Spinal cord (tissue), 10 donors: ENCODE results near the gene SLC6A1. TPM values are rescaled to one million over a fixed set of nuclear protein-coding genes. Genes with fewer than 3 reads are reported as not detected.

Experiments
- DNase-seq, 6 donors: peaks; one replicate each; pipeline versions ENCODE4 v3.0.0 to v3.0.0-alpha.2; 2013 to 2015; ENCODE audit warnings: low spot score in 6 of 6, low read depth in 4 of 6
- H3K27ac ChIP-seq: one replicate; pipeline ENCODE4 v1.5.1; 2013; ENCODE audit warnings: low read depth, low read length, control low read depth
- H3K27me3 ChIP-seq: one replicate; pipeline ENCODE4 v1.6.1; 2013; ENCODE audit warnings: low read length; ENCODE audit not compliant: control insufficient read depth, insufficient read depth
- H3K36me3 ChIP-seq: one replicate; pipeline ENCODE4 v1.6.1; 2013; ENCODE audit warnings: low read length; ENCODE audit not compliant: control insufficient read depth, insufficient read depth
- H3K4me1 ChIP-seq: one replicate; pipeline ENCODE4 v1.6.1; 2013; ENCODE audit warnings: low read length; ENCODE audit not compliant: control insufficient read depth, insufficient read depth
- H3K4me3 ChIP-seq: one replicate; pipeline ENCODE4 v1.5.1; 2013; ENCODE audit warnings: low read depth, low read length, control low read depth
- H3K9me3 ChIP-seq: one replicate; pipeline ENCODE4 v1.6.1; 2013; ENCODE audit warnings: low read length; ENCODE audit not compliant: control insufficient read depth, insufficient read depth
- WGBS: methylation state at CpG from one replicate; pipeline ENCODE4 v1.1.5; 2013; ENCODE audit warnings: missing lambda C conversion rate; ENCODE audit not compliant: insufficient coverage; 5-methylcytosine and 5-hydroxymethylcytosine counted together
- polyA plus RNA-seq, 2 donors: library from polyadenylated mRNA; unstranded; fragments of 120-200 nt; gene quantifications; one replicate each; pipeline ENCODE4 v1.2.1, GENCODE V29; 2013; ENCODE audit not compliant: insufficient read length in 2 of 2
- total RNA-seq, 2 donors: library from RNA; depleted of rRNA in 1 of 2; stranded (reverse); fragments of 120-200 nt in 1 of 2; fragments of >200 nt in 1 of 2; gene quantifications; one replicate each; pipeline versions ENCODE4 v1.2.3 to v1.2.4, GENCODE V29; 2013 to 2014
- donor health status: healthy.

The SLC6A1 gene
- total and polyA plus RNA-seq, 4 donors = 228 to 740 (median 376) TPM

DNA sequence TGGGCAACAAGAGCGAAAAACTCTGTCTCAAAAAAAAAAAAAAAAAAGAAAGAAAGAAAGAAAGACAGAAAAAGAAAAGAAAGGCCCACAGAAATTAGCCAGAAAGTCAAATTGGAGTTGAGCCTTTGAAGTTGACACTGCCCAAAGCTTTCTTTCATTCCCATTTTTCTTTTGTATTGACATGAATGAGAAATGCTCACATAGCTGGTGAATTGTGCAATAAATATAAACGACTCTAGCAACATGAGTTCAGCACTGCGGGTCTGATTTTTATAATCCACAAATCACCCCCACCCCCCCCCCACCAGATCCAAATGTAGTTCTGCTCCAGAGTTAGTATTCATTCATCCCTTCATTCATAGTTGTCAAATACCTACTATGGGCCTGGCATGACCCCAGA, 37.4 kb downstream of the SLC6A1 start:
- no peaks in the 10 kb centered on the region for H3K27me3 ChIP-seq
- 50% methylated on average over 1 of the region's 3 CpGs for WGBS
- H3K4me3 ChIP-seq = no peak overlapping the region
- no peak overlapping the region for H3K27ac ChIP-seq
- H3K9me3 ChIP-seq = no peaks in the 10 kb centered on the region
- no peaks in the 10 kb centered on the region for H3K4me1 ChIP-seq
- no peak for DNase-seq
- peaks cover 72% of the 10 kb centered on the region for H3K36me3 ChIP-seq

DNA sequence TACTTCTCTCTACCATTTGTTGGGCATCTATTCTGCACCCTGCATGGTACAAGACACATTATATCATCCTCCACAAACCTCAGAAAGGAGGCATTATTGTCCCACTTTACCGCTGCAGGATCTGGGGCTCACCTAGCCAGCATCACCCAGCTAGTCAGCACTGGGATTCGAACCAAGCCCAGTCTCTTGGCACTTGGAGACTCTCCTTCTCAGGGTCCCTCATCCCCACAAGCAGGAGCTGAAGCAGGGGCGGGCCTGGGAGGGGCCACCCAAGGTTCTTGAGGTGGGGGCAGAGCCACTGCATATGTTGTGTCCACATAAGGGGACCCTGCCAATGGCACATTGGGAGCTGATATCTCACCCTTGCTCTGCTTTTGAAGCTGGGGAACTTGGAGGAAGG, 41.3 kb downstream of the SLC6A1 start:
- peaks cover 18% of the 10 kb centered on the region for H3K4me1 ChIP-seq
- no peak overlapping the region for H3K4me3 ChIP-seq
- no peak overlapping the region for H3K27ac ChIP-seq
- no peaks in the 10 kb centered on the region for H3K27me3 ChIP-seq
- H3K9me3 ChIP-seq = no peaks in the 10 kb centered on the region
- peaks cover 73% of the 10 kb centered on the region for H3K36me3 ChIP-seq
- DNase-seq = no peak
- 100% methylated on average over 1 of the region's 3 CpGs for WGBS

- Histone ChIP-seq H3K4me3 (no peak overlapping the region), H3K4me1 (peaks cover 18% of the 10 kb centered on the region), H3K9me3 (no peaks in the 10 kb centered on the region), H3K27ac (no peak overlapping the region), H3K36me3 (peaks cover 67% of the 10 kb centered on the region), H3K27me3 (no peaks in the 10 kb centered on the region)
- 50% methylated on average over 1 of the region's 5 CpGs for WGBS
- DNase-seq = no peak
Observed at GRCh38 chr3:11034309-11034985, 41.9 kb downstream of the SLC6A1 start.

- no peak for DNase-seq
- Histone ChIP-seq H3K9me3 (no peaks in the 10 kb centered on the region), H3K4me3 (no peak overlapping the region), H3K4me1 (peaks cover 18% of the 10 kb centered on the region), H3K36me3 (peaks cover 58% of the 10 kb centered on the region), H3K27ac (no peak overlapping the region), H3K27me3 (no peaks in the 10 kb centered on the region)
- 83% methylated on average over 19 of the region's 19 CpGs for WGBS
Observed at GRCh38 chr3:11035757-11036505, 43.4 kb downstream of the SLC6A1 start.

- DNase-seq = peak in 2 of 6 donors; percentile 45 to 70
- no peak overlapping the region for H3K4me3 ChIP-seq
- 47% methylated on average over 23 of the region's 24 CpGs for WGBS
- peaks cover 52% of the 10 kb centered on the region for H3K36me3 ChIP-seq
- no peaks in the 10 kb centered on the region for H3K9me3 ChIP-seq
- H3K27me3 ChIP-seq = no peaks in the 10 kb centered on the region
- no peak overlapping the region for H3K27ac ChIP-seq
- H3K4me1 ChIP-seq = peaks cover 18% of the 10 kb centered on the region
Observed at GRCh38 chr3:11037241-11037873, 44.8 kb downstream of the SLC6A1 start.

- Histone ChIP-seq H3K9me3 (no peaks in the 10 kb centered on the region), H3K4me3 (no peak overlapping the region), H3K27ac (no peak overlapping the region), H3K4me1 (peaks cover 18% of the 10 kb centered on the region), H3K27me3 (no peaks in the 10 kb centered on the region), H3K36me3 (peaks cover 50% of the 10 kb centered on the region)
- DNase-seq = peak in 1 of 6 donors; percentile 79
- 71% methylated on average over 9 of the region's 11 CpGs for whole genome bisulfite sequencing
Observed at GRCh38 chr3:11037976-11038375, 45.4 kb downstream of the SLC6A1 start.

GRCh38 chr3:11045536-11045935, 53.0 kb downstream of the SLC6A1 start:
- DNase-seq = no peak
- WGBS = 56% methylated on average over 3 of the region's 5 CpGs
- no peaks in the 10 kb centered on the region for H3K9me3 ChIP-seq
- H3K36me3 ChIP-seq = no peaks in the 10 kb centered on the region
- no peak overlapping the region for H3K27ac ChIP-seq
- no peak overlapping the region for H3K4me3 ChIP-seq
- no peaks in the 10 kb centered on the region for H3K4me1 ChIP-seq
- no peaks in the 10 kb centered on the region for H3K27me3 ChIP-seq

DNA sequence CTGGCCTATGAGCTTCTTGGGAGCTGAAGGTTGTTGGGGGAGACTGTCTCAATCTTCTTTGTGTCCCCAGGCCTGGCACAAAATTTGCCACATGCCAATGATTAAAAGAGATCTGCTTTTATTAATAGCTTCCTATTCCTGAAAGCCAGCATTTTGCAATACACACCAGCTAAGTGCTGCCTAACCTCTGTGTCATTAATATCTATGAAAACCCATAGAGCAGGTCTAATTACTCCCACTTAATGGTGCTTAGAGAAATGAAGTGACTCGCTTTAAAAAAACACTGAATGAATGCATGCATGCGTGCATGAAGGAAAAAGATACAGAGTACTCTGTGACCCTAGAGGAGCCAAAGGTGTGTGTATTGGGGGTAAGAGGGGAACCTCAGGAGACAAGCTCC, 55.0 kb downstream of the SLC6A1 start:
- WGBS = 50% methylated on average over 1 of the region's 2 CpGs
- H3K27ac ChIP-seq = no peak overlapping the region
- H3K4me3 ChIP-seq = no peak overlapping the region
- H3K27me3 ChIP-seq = no peaks in the 10 kb centered on the region
- no peaks in the 10 kb centered on the region for H3K36me3 ChIP-seq
- no peaks in the 10 kb centered on the region for H3K4me1 ChIP-seq
- peak in 1 of 6 donors; percentile 62 for DNase-seq
- no peaks in the 10 kb centered on the region for H3K9me3 ChIP-seq

DNA sequence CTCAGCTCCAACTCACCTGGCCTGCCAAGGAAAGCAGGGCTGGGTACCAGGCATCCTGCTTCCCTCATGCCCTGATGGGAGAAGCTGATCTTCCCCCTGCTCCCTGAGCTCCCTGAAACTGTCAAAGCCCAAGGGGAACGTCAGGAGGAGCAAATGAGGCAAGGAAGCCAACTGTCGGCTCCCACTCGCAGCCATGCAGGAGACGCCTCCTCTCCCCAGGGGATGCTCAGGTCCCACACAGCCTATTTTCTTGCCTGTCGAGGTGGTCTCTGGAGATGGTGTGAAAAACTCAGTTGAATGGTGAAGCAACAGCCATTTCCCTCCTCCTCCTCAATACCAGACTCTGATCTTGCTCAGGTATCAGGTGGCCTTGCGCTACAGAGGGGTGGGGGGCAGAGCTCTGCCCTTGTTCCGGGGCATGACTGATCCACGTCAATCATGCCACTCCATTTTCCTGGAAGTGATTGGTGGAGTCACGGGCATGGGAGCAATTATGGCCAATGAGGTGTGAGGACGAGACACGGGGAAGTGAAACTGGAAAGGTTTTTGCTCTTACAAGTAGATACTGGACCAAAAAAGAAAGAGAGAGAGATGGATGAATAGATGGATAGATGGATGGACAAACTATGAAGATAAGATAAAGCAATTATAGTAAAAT, 58.2 kb downstream of the SLC6A1 start:
- Histone ChIP-seq H3K27me3 (no peaks in the 10 kb centered on the region), H3K36me3 (no peaks in the 10 kb centered on the region), H3K27ac (no peak overlapping the region), H3K9me3 (no peaks in the 10 kb centered on the region), H3K4me3 (no peak overlapping the region), H3K4me1 (peaks cover 11% of the 10 kb centered on the region)
- 91% methylated on average over 4 of the region's 11 CpGs for WGBS
- DNase-seq = peak in 1 of 6 donors; percentile 80
